ENCODE results near the gene ALDH3A2. TPM values are rescaled to one million over a fixed set of nuclear protein-coding genes. Genes with fewer than 3 reads are reported as not detected.

ALDH3A2 gene
- total RNA-seq, 1 experiment from 2014 or later: 44.4 TPM

DNA sequence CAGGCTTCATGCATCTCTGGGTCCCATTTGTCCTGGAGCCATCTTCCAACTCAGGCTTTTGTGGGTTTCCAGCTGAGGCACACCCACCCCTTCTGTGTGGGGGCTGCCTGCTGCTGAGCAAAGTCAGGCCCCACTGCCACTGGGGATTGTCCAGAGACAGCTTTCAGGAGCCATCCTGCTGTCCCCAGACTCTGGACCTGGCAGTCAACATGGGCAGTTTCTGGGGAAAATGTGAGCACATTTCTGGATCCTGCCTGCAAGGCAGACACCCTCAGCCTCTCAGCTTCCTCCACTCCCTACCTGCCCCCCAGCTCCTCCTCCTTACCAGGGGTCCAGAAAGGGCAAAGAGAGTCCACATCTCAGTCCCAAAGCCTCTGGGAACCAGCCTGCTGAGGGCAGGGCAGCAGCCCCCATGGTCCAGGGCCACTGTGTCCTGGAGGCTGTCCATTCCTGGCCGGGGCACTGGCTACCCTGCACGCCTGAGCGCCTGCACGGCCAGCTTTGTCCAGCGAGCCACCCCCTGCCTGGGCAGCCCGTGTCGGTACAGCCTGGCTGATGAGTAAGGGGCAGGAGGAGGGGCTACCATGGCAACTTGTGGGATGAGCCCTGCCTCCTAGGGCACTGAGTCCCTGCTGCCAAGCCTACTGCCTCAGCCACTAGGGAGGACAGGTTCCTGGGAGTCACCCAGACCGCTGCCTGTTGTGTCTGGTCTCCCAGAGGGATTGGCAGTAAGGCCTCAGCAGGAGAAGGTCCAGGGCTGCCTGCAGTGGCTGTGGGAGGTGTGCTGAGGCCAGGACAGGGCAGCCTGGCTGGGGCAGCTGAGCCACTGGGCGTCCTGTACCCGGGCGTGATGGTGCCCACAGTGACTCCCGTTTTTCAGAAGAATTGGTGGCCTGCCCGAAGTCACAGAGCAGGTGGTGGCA lies 67.8 kb downstream of the ALDH3A2 start, which contains the start of gene SLC47A2:
TSS of gene SLC47A2 (minus strand) at position 477 of the 923 bp plus-strand sequence. CDS start at position 448, 29 bp downstream.
- Histone ChIP-seq H3K4me3 (ENCODE audit: low read depth in 2 of 2, low read length in 2 of 2) (no peak within 1 kb of the TSS), H3K4me1 (ENCODE audit: control insufficient read depth, insufficient read depth, low read length) (peaks cover 3% of the 10 kb centered on the region), H3K27ac (ENCODE audit: low read length) (no peak within 1 kb of the TSS), H3K9me3 (ENCODE audit: control insufficient read depth, insufficient read depth, low read depth, low read length) (no peaks in the 10 kb centered on the region), H3K27me3 (ENCODE audit: control insufficient read depth, insufficient read depth, low read length) (no peaks in the 10 kb centered on the region), H3K36me3 (ENCODE audit: control insufficient read depth, insufficient read depth, low read length) (no peaks in the 10 kb centered on the region)
- POLR2A ChIA-PET: no interaction called here
- intact Hi-C loops (cut with micrococcal nuclease; ENCODE audit: unreplicated experiment): no loop called here
- no TSS peak for BruUV-seq (replicated peaks)
- peak; percentile 42 for ATAC-seq
- in situ Hi-C loops (cut with HindIII; ENCODE audit: low pct_unique_long_range_greater_than_20kb, low sequenced_read_pairs): no loop called here
- no peak for DNase-seq (ENCODE audit: low read depth, low spot score)
- CTCF ChIA-PET: no interaction called here
- TF ChIP-seq, protein P1, sequence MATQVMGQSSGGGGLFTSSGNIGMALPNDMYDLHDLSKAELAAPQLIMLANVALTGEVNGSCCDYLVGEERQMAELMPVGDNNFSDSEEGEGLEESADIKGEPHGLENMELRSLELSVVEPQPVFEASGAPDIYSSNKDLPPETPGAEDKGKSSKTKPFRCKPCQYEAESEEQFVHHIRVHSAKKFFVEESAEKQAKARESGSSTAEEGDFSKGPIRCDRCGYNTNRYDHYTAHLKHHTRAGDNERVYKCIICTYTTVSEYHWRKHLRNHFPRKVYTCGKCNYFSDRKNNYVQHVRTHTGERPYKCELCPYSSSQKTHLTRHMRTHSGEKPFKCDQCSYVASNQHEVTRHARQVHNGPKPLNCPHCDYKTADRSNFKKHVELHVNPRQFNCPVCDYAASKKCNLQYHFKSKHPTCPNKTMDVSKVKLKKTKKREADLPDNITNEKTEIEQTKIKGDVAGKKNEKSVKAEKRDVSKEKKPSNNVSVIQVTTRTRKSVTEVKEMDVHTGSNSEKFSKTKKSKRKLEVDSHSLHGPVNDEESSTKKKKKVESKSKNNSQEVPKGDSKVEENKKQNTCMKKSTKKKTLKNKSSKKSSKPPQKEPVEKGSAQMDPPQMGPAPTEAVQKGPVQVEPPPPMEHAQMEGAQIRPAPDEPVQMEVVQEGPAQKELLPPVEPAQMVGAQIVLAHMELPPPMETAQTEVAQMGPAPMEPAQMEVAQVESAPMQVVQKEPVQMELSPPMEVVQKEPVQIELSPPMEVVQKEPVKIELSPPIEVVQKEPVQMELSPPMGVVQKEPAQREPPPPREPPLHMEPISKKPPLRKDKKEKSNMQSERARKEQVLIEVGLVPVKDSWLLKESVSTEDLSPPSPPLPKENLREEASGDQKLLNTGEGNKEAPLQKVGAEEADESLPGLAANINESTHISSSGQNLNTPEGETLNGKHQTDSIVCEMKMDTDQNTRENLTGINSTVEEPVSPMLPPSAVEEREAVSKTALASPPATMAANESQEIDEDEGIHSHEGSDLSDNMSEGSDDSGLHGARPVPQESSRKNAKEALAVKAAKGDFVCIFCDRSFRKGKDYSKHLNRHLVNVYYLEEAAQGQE (IDR thresholded peaks at IDR 0.05; ENCODE audit: insufficient read depth in 1 of 2, low read depth in 2 of 2, low read length in 1 of 2): no peak
- TF ChIP-seq, protein P2, sequence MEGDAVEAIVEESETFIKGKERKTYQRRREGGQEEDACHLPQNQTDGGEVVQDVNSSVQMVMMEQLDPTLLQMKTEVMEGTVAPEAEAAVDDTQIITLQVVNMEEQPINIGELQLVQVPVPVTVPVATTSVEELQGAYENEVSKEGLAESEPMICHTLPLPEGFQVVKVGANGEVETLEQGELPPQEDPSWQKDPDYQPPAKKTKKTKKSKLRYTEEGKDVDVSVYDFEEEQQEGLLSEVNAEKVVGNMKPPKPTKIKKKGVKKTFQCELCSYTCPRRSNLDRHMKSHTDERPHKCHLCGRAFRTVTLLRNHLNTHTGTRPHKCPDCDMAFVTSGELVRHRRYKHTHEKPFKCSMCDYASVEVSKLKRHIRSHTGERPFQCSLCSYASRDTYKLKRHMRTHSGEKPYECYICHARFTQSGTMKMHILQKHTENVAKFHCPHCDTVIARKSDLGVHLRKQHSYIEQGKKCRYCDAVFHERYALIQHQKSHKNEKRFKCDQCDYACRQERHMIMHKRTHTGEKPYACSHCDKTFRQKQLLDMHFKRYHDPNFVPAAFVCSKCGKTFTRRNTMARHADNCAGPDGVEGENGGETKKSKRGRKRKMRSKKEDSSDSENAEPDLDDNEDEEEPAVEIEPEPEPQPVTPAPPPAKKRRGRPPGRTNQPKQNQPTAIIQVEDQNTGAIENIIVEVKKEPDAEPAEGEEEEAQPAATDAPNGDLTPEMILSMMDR (IDR thresholded peaks at IDR 0.05): no peak
- TF ChIP-seq TCF7L2 (IDR thresholded peaks at IDR 0.05; ENCODE audit: low read depth, low read length) (no peak), POLR2AphosphoS5 (IDR thresholded peaks at IDR 0.05; ENCODE audit: low read depth, low read length) (no peak), SIN3A (IDR thresholded peaks at IDR 0.05; ENCODE audit: borderline replicate concordance, insufficient read depth, low read depth, low read length) (no peak)

DNA sequence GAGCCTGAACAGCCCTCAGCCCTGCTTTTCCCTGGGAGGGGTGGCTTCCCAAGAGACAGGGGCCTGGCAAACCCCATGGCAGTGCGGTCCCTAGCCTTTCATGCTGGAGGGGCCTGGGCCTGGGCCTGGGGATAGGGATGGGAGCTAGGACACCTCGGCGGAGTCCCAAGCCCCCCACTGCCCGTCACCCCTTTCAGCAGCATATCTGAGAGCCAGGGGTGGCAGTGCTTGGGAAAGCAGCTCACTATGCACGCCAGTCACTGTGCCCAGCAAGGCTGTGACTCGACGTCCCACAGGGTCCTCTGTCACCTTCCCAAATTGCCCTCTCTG lies 68.4 kb downstream of the ALDH3A2 start:
- Histone ChIP-seq H3K36me3 (ENCODE audit: control insufficient read depth, insufficient read depth, low read length) (no peaks in the 10 kb centered on the region), H3K27ac (ENCODE audit: low read length) (no peak overlapping the region), H3K27me3 (ENCODE audit: control insufficient read depth, insufficient read depth, low read length) (no peaks in the 10 kb centered on the region), H3K4me1 (ENCODE audit: control insufficient read depth, insufficient read depth, low read length) (peaks cover 3% of the 10 kb centered on the region), H3K4me3 (ENCODE audit: low read depth in 2 of 2, low read length in 2 of 2) (no peak overlapping the region), H3K9me3 (ENCODE audit: control insufficient read depth, insufficient read depth, low read depth, low read length) (no peaks in the 10 kb centered on the region)
- in situ Hi-C loops (cut with HindIII; ENCODE audit: low pct_unique_long_range_greater_than_20kb, low sequenced_read_pairs): no loop called here
- POLR2A ChIA-PET: no interaction called here
- intact Hi-C loops (cut with micrococcal nuclease; ENCODE audit: unreplicated experiment): no loop called here
- DNase-seq (ENCODE audit: low read depth, low spot score): no peak
- ATAC-seq: no peak
- BruUV-seq (replicated peaks): no TSS peak
- TF ChIP-seq POLR2AphosphoS5 (IDR thresholded peaks at IDR 0.05; ENCODE audit: low read depth, low read length) (no peak), TCF7L2 (IDR thresholded peaks at IDR 0.05; ENCODE audit: low read depth, low read length) (no peak), SIN3A (IDR thresholded peaks at IDR 0.05; ENCODE audit: borderline replicate concordance, insufficient read depth, low read depth, low read length) (no peak)
- TF ChIP-seq, protein P1 (IDR thresholded peaks at IDR 0.05; ENCODE audit: insufficient read depth in 1 of 2, low read depth in 2 of 2, low read length in 1 of 2): no peak
- TF ChIP-seq, protein P2 (IDR thresholded peaks at IDR 0.05): no peak
- CTCF ChIA-PET: no interaction called here
